IMR-90 (cell line): ENCODE data around the gene EEPD1. TPM values are rescaled to one million over a fixed set of nuclear protein-coding genes. Genes with fewer than 3 reads are reported as not detected.
A peak's percentile ranks its signal among the peaks of the same experiment; 100 is the strongest.

Experiments
- ATAC-seq: fragments of 200-7000 bp; cut with Tn5 transposase; 2 replicates; pipeline ENCODE4 v1.9.1; 2020; ENCODE audit warnings: low read depth, mild to moderate bottlenecking, moderate library complexity
- BruUV-seq: library from RNA; stranded (reverse); fragments of 400-500 nt; replicated peaks from 2 replicates; lab custom pipeline; 2021; lab: Mats Ljungman, UMichigan
- CTCF ChIA-PET: fragments of 300-600 bp; formaldehyde crosslinking; extraction: SDS; loops from one replicate; lab custom pipeline; 2021; ENCODE audit warnings: antibody characterized with exemption; lab: Yijun Ruan, JAX
- POLR2A ChIA-PET: fragments of 300-600 bp; sonication (Branson Sonifier 250); formaldehyde crosslinking; loops from one replicate; lab custom pipeline; 2022; ENCODE audit warnings: antibody characterized with exemption; ENCODE audit not compliant: unreplicated experiment; lab: Charles Lee
- DNase-seq: peaks from one replicate; pipeline ENCODE4 v3.0.0; 2013
- H2AFZ ChIP-seq: replicated peaks from 2 replicates; pipeline ENCODE3; 2013; ENCODE audit warnings: low read length, mild to moderate bottlenecking; ENCODE audit not compliant: poor library complexity
- H2AK5ac ChIP-seq: 2 replicates; pipeline ENCODE4 v1.6.1; 2013; ENCODE audit warnings: low read depth, low read length, inconsistent platforms
- H2AK9ac ChIP-seq: replicated peaks from 2 replicates; pipeline ENCODE3; 2013; ENCODE audit warnings: mild to moderate bottlenecking, low read depth, low read length, moderate library complexity; ENCODE audit not compliant: poor library complexity
- H2BK120ac ChIP-seq: 2 replicates; pipeline ENCODE4 v1.6.1; 2013; ENCODE audit warnings: low read depth, low read length, inconsistent platforms
- H2BK15ac ChIP-seq: 3 replicates; pipeline ENCODE4 v1.6.1; 2013; ENCODE audit warnings: low read depth, low read length, inconsistent platforms
- H2BK20ac ChIP-seq: 2 replicates; pipeline ENCODE4 v1.6.1; 2013; ENCODE audit warnings: low read depth, mild to moderate bottlenecking, inconsistent platforms, low read length, moderate library complexity
- H2BK5ac ChIP-seq: 2 replicates; pipeline ENCODE4 v1.6.1; 2013; ENCODE audit warnings: mild to moderate bottlenecking, low read depth, low read length, inconsistent platforms; ENCODE audit not compliant: poor library complexity, severe bottlenecking
- H3K14ac ChIP-seq: replicated peaks from 2 replicates; pipeline ENCODE4 v1.6.1; 2013; ENCODE audit warnings: low read depth, low read length, inconsistent platforms
- H3K18ac ChIP-seq: 2 replicates; pipeline ENCODE4 v1.6.1; 2013; ENCODE audit warnings: low read depth, low read length, control low read depth
- H3K23ac ChIP-seq: 2 replicates; pipeline ENCODE4 v1.6.1; 2013; ENCODE audit warnings: low read depth, low read length, inconsistent platforms
- H3K27ac ChIP-seq: 2 replicates; pipeline ENCODE4 v1.5.1; 2013; ENCODE audit warnings: mild to moderate bottlenecking, control low read depth, low read length; ENCODE audit not compliant: insufficient read depth
- H3K27me3 ChIP-seq: 2 replicates; pipeline ENCODE4 v1.6.1; 2013; ENCODE audit warnings: low read length; ENCODE audit not compliant: control insufficient read depth, insufficient read depth
- H3K36me3 ChIP-seq: 2 replicates; pipeline ENCODE4 v1.6.1; 2013; ENCODE audit warnings: low read length, mixed read lengths; ENCODE audit not compliant: control insufficient read depth, insufficient read depth
- H3K4ac ChIP-seq: 2 replicates; pipeline ENCODE4 v1.6.1; 2013; ENCODE audit warnings: low read depth, low read length, inconsistent platforms
- H3K4me1 ChIP-seq: 2 replicates; pipeline ENCODE4 v1.6.1; 2013; ENCODE audit warnings: low read length, mixed read lengths; ENCODE audit not compliant: control insufficient read depth, insufficient read depth
- H3K4me2 ChIP-seq: 2 replicates; pipeline ENCODE4 v1.6.1; 2013; ENCODE audit warnings: low read depth, mild to moderate bottlenecking, control low read depth, low read length, moderate library complexity
- H3K4me3 ChIP-seq: 2 replicates; pipeline ENCODE4 v1.5.1; 2013; ENCODE audit warnings: low read depth, mild to moderate bottlenecking, control low read depth, low read length, moderate library complexity; ENCODE audit not compliant: insufficient read depth
- H3K56ac ChIP-seq: 2 replicates; pipeline ENCODE4 v1.6.1; 2013; ENCODE audit warnings: low read length, inconsistent platforms; ENCODE audit not compliant: insufficient read depth; ENCODE audit errors: extremely low read depth
- H3K79me1 ChIP-seq, 2 experiments: 2 replicates each; pipeline ENCODE4 v1.6.1; 2013; ENCODE audit warnings: low read length in 2 of 2, inconsistent platforms in 1 of 2, low read depth in 1 of 2
- H3K9ac ChIP-seq: 2 replicates; pipeline ENCODE4 v1.6.1; 2013; ENCODE audit warnings: low read depth, low read length, control low read depth
- H3K9me1 ChIP-seq: 2 replicates; pipeline ENCODE4 v1.6.1; 2013; ENCODE audit warnings: low read length, inconsistent platforms; ENCODE audit not compliant: insufficient read depth
- H3K9me3 ChIP-seq: 2 replicates; pipeline ENCODE4 v1.6.1; 2013; ENCODE audit warnings: low read length; ENCODE audit not compliant: control insufficient read depth, insufficient read depth
- H4K20me1 ChIP-seq: 2 replicates; pipeline ENCODE4 v1.6.1; 2013; ENCODE audit warnings: low read length, inconsistent platforms; ENCODE audit not compliant: insufficient read depth
- H4K5ac ChIP-seq: 2 replicates; pipeline ENCODE4 v1.6.1; 2013; ENCODE audit warnings: mild to moderate bottlenecking, low read depth, low read length, control low read depth
- H4K8ac ChIP-seq, 2 experiments: 2 replicates each; pipeline ENCODE4 v1.6.1; 2013; ENCODE audit warnings: low read depth in 2 of 2, low read length in 2 of 2, control low read depth in 1 of 2, inconsistent platforms in 1 of 2
- H4K91ac ChIP-seq: 2 replicates; pipeline ENCODE4 v1.6.1; 2013; ENCODE audit warnings: low read depth, low read length, inconsistent platforms; ENCODE audit not compliant: insufficient read depth
- BHLHE40 ChIP-seq: fragments of 150-350 bp; IDR thresholded peaks from 2 replicates; pipeline ENCODE4 v1.6.1; 2016; ENCODE audit warnings: mild to moderate bottlenecking, low read depth, low read length
- CEBPB ChIP-seq: IDR thresholded peaks from 2 replicates; pipeline ENCODE4 v1.6.1; 2012; ENCODE audit warnings: low read depth, low read length, improper control_type of control experiment
- CHD1 ChIP-seq: IDR thresholded peaks from 2 replicates; pipeline ENCODE4 v1.6.1; 2012; ENCODE audit warnings: low read depth, low read length, improper control_type of control experiment
- CTCF ChIP-seq: conservative IDR thresholded peaks from 2 replicates; pipeline ENCODE4 v1.5.1; 2012; ENCODE audit warnings: mild to moderate bottlenecking, low read depth, low read length, improper control_type of control experiment
- ELK1 ChIP-seq: fragments of 150-350 bp; IDR thresholded peaks from 2 replicates; pipeline ENCODE4 v1.6.1; 2016; ENCODE audit warnings: low read depth, mild to moderate bottlenecking, low read length, moderate library complexity, borderline replicate concordance
- MAFK ChIP-seq: IDR thresholded peaks from 2 replicates; pipeline ENCODE4 v1.6.1; 2012; ENCODE audit warnings: low read depth, low read length, improper control_type of control experiment
- MAZ ChIP-seq: IDR thresholded peaks from 2 replicates; pipeline ENCODE4 v1.6.1; 2012; ENCODE audit warnings: low read depth, mild to moderate bottlenecking, low read length, improper control_type of control experiment, moderate library complexity, borderline replicate concordance
- NFE2L2 ChIP-seq: fragments of 150-350 bp; IDR thresholded peaks from 2 replicates; pipeline ENCODE4 v1.6.1; 2016; ENCODE audit warnings: low read depth, mild to moderate bottlenecking, low read length
- POLR2A ChIP-seq: IDR thresholded peaks from 2 replicates; pipeline ENCODE4 v1.6.1; 2012; ENCODE audit warnings: mild to moderate bottlenecking, low read depth, low read length
- RAD21 ChIP-seq: IDR thresholded peaks from 2 replicates; pipeline ENCODE4 v1.6.1; 2012; ENCODE audit warnings: low read length, improper control_type of control experiment
- RCOR1 ChIP-seq: IDR thresholded peaks from 2 replicates; pipeline ENCODE4 v1.6.1; 2012; ENCODE audit warnings: mild to moderate bottlenecking, low read length, improper control_type of control experiment; ENCODE audit not compliant: insufficient replicate concordance
- RFX5 ChIP-seq: IDR thresholded peaks from 2 replicates; pipeline ENCODE4 v1.8.0; 2012; ENCODE audit warnings: low read depth, mild to moderate bottlenecking, low read length, moderate library complexity
- SMC3 ChIP-seq: fragments of 150-350 bp; IDR thresholded peaks from 2 replicates; pipeline ENCODE4 v1.6.1; 2016; ENCODE audit warnings: low read depth, mild to moderate bottlenecking, antibody characterized with exemption, low read length, moderate library complexity
- USF2 ChIP-seq: fragments of 150-350 bp; IDR thresholded peaks from 2 replicates; pipeline ENCODE4 v1.6.1; 2017; ENCODE audit warnings: mild to moderate bottlenecking, antibody characterized with exemption, low read length, low read depth
- WGBS, 2 experiments: methylation state at CpG; one replicate each; pipeline versions ENCODE4 v1.1.5 to v1.1.7; 2013; ENCODE audit warnings: missing lambda C conversion rate in 2 of 2; ENCODE audit not compliant: insufficient read length in 1 of 2; ENCODE audit errors: extremely low coverage in 2 of 2; 5-methylcytosine and 5-hydroxymethylcytosine counted together
- dilution Hi-C: fragments of 300-500 bp; cut with HindIII; formaldehyde crosslinking; loops from one replicate; pipeline ENCODE4 v1.14.3; 2018; ENCODE audit warnings: low sequenced_read_pairs; ENCODE audit not compliant: unreplicated experiment
- in situ Hi-C: fragments of 300-500 bp; cut with MboI; formaldehyde crosslinking; loops from 3 replicates; pipeline ENCODE4 v1.14.3; 2019; ENCODE audit warnings: low sequenced_read_pairs, inconsistent platforms, mixed read lengths
- intact Hi-C: fragments of 100-400 bp; cut with micrococcal nuclease; formaldehyde crosslinking; loops from 2 replicates; pipeline ENCODE4 v1.10.0; 2022
- polyA plus RNA-seq, 3 experiments: library from polyadenylated mRNA; depleted of rRNA; stranded (reverse); fragments of >200 nt; gene quantifications; 2 replicates each; pipeline ENCODE4 v1.2.3, GENCODE V29; 2012; ENCODE audit warnings: low replicate concordance in 1 of 3
- total RNA-seq: library from RNA; depleted of rRNA; stranded (reverse); fragments of >200 nt; gene quantifications from 2 replicates; pipeline ENCODE4 v1.2.3, GENCODE V29; 2012

The EEPD1 gene
- total and polyA plus RNA-seq, 2 of the 4 experiments (the other 2 are of a cell fraction) = 7.3 to 15.2 TPM

- WGBS, 2 experiments = no CpG with 5 or more reads among the region's 11 CpGs
- Histone ChIP-seq H3K9ac (peak overlapping the region; percentile 31; the same call in 1 of the 2 replicates), H3K36me3 (no peaks in the 10 kb centered on the region), H2BK15ac (peak overlapping the region; percentile 73; the same call in 2 of the 3 replicates), H2BK5ac (peak overlapping the region; percentile 71), H2BK120ac (peak overlapping the region; percentile 98), H2AK5ac (peak overlapping the region; percentile 91), H3K9me3 (no peaks in the 10 kb centered on the region), H3K4me2 (peak overlapping the region; percentile 60), H2AFZ (no peak overlapping the region), H3K4me1 (peaks cover 32% of the 10 kb centered on the region), H3K27me3 (no peaks in the 10 kb centered on the region), H3K79me1 (peaks cover 35 to 51% of the 10 kb centered on the region in 2 experiments), H3K27ac (peak overlapping the region; percentile 83), H3K56ac (peak overlapping the region; percentile 80), H3K14ac (peak overlapping the region; percentile 96), H2AK9ac (peak overlapping the region; percentile 67), H2BK20ac (peak overlapping the region; percentile 98), H3K4me3 (no peak overlapping the region), H4K20me1 (no peaks in the 10 kb centered on the region), H4K8ac (peak overlapping the region; percentile 17 to 88; a peak in 3 of 4 replicates), H3K9me1 (peaks cover 31% of the 10 kb centered on the region), H4K91ac (peak overlapping the region; percentile 95), H3K18ac (peak overlapping the region; percentile 91), H3K23ac (peak overlapping the region; percentile 93), H3K4ac (peak overlapping the region; percentile 97), H4K5ac (peak overlapping the region; percentile 80)
- dilution Hi-C loops = no loop called here
- in situ Hi-C loops = no loop called here
- no TSS peak for BruUV-seq
- intact Hi-C loops = loop anchor here (1.0 to 5.0 kb wide), 2 partner anchors 35 to 89 kb away; no protein-coding TSS in a partner anchor
- ATAC-seq (peak; percentile 64), DNase-seq (peak; percentile 98)
- CTCF ChIA-PET = no interaction called here
- POLR2A ChIA-PET = no interaction called here
- TF ChIP-seq BHLHE40 (peak; percentile 98), USF2 (peak; percentile 74), MAFK (peak; percentile 41), RCOR1 (peak; percentile 85), RFX5 (no peak), POLR2A (no peak; the same call in 1 of the 2 replicates), NFE2L2 (no peak), RAD21 (peak; percentile 35; the same call in 1 of the 2 replicates), CHD1 (no peak), MAZ (no peak), CTCF (0 out of 2 replicates have a peak, but pooled peaks have one; percentile 22), SMC3 (peak; percentile 22; the same call in 1 of the 2 replicates), CEBPB (peak; percentile 91), ELK1 (no peak)
These were observed 39.2 kb downstream of the EEPD1 start for GRCh38 chr7:36192053-36192824.
